Measurements from ENCODE around the gene FRMD1. TPM values are rescaled to one million over a fixed set of nuclear protein-coding genes. Genes with fewer than 3 reads are reported as not detected.

FRMD1 gene
- total RNA-seq, 1 experiment from 2014 or later: not detected

- peak overlapping the region; percentile 35 for H3K4me2 ChIP-seq (ENCODE audit: low read length)
- no peak overlapping the region for H3K9ac ChIP-seq (ENCODE audit: low read length)
- peaks cover 10 to 12% of the 10 kb centered on the region in 2 experiments; a peak in 3 of 4 replicates for H3K9me3 ChIP-seq (ENCODE audit: control insufficient read depth in 1 of 2, insufficient read depth in 1 of 2, low read depth in 1 of 2, low read length in 2 of 2)
- intact Hi-C loops (cut with micrococcal nuclease): no loop called here
- DNase-seq (ENCODE audit: low read depth, low spot score) (peak; percentile 83), ATAC-seq (peak; percentile 90)
- H3K27me3 ChIP-seq (ENCODE audit: insufficient read depth, low read length): peaks cover 38% of the 10 kb centered on the region
- no peaks in the 10 kb centered on the region for H3K79me2 ChIP-seq (ENCODE audit: insufficient read depth, low read length)
- H3K9me2 ChIP-seq (ENCODE audit: insufficient read depth): no peaks in the 10 kb centered on the region
- no peaks in the 10 kb centered on the region for H3K36me3 ChIP-seq (ENCODE audit: control insufficient read depth in 1 of 2, insufficient read depth in 2 of 2, low read length in 2 of 2)
- no peak overlapping the region for H3K27ac ChIP-seq (ENCODE audit: low read depth, low read length)
- H2AFZ ChIP-seq (ENCODE audit: low read depth, low read length, poor library complexity, severe bottlenecking): peak overlapping the region; percentile 10
- H3K4me1 ChIP-seq (ENCODE audit: control insufficient read depth in 1 of 2, insufficient read depth in 2 of 2, low read length in 2 of 2): peaks cover 14 to 16% of the 10 kb centered on the region in 2 experiments
- BruUV-seq (replicated peaks): no TSS peak
- CTCF ChIA-PET: no interaction called here
- RAD21 ChIA-PET (ENCODE audit: low non-redundant PET in 1 of 2, low total read pairs in 2 of 2, uncharacterized antibody in 2 of 2, unreplicated experiment in 2 of 2): no interaction called here
- TF ChIP-seq EGR1 (IDR thresholded peaks at IDR 0.05; ENCODE audit: low read depth) (no peak), ATF3 (IDR thresholded peaks at IDR 0.05) (no peak), POLR2A (IDR thresholded peaks at IDR 0.05; ENCODE audit: borderline replicate concordance, extremely low read depth, insufficient read depth, insufficient read length) (no peak), SP1 (IDR thresholded peaks at IDR 0.05; ENCODE audit: low read depth) (peak; percentile 75), EZH2 (IDR thresholded peaks at IDR 0.05) (no peak), CBX3 (IDR thresholded peaks at IDR 0.05; ENCODE audit: low read depth) (peak; percentile 77; the same call in 1 of the 2 replicates), SRF (IDR thresholded peaks at IDR 0.05; ENCODE audit: low read depth) (peak; percentile 55), JUND (IDR thresholded peaks at IDR 0.05) (peak; percentile 89), CEBPB (IDR thresholded peaks at IDR 0.05; ENCODE audit: low read depth) (peak; percentile 98), SIN3A (IDR thresholded peaks at IDR 0.05; ENCODE audit: low read depth) (peak; percentile 77; the same call in 1 of the 2 replicates), MAX (IDR thresholded peaks at IDR 0.05) (peak; percentile 34), YY1 (IDR thresholded peaks at IDR 0.05; ENCODE audit: extremely low read depth, insufficient replicate concordance, low read depth, low read length) (no peak), FOSL1 (IDR thresholded peaks at IDR 0.05; ENCODE audit: low read depth) (peak; percentile 87), ZNF274 (IDR thresholded peaks at IDR 0.05; ENCODE audit: low read depth, low read length) (no peak)
- POLR2A ChIA-PET: no interaction called here
- H3K4me3 ChIP-seq (replicated peaks in 1 of 2; ENCODE audit: low read depth in 1 of 2, low read length in 2 of 2): no peak overlapping the region
- no peaks in the 10 kb centered on the region for H4K20me1 ChIP-seq (ENCODE audit: insufficient read depth)
These were observed 71.2 kb downstream of the FRMD1 start for GRCh38 chr6:168007592-168008338.

Measured in HCT116 (cell line).